Liver (tissue), 9 donors: ENCODE measurements around the gene CSNK1E. TPM values are rescaled to one million over a fixed set of nuclear protein-coding genes. Genes with fewer than 3 reads are reported as not detected.

Source experiments
- DNase-seq: peaks from one replicate; pipeline ENCODE4 v3.0.0-alpha.2; 2017; ENCODE audit warnings: low spot score
- H3K27ac ChIP-seq, 2 donors: one replicate each; pipeline ENCODE4 v1.7.0; 2013; ENCODE audit warnings: inconsistent platforms in 2 of 2, low read length in 2 of 2, control low read depth in 1 of 2, low read depth in 1 of 2, mild to moderate bottlenecking in 1 of 2
- H3K27me3 ChIP-seq, 4 donors: one replicate each; pipeline versions ENCODE4 v1.6.1 to v1.7.0; 2013; ENCODE audit warnings: low read length in 3 of 4, inconsistent platforms in 1 of 4, mild to moderate bottlenecking in 1 of 4, moderate library complexity in 1 of 4; ENCODE audit not compliant: control insufficient read depth in 4 of 4, insufficient read depth in 4 of 4
- H3K36me3 ChIP-seq, 4 donors: one replicate each; pipeline versions ENCODE4 v1.6.1 to v1.7.0; 2013; ENCODE audit warnings: low read length in 3 of 4, mild to moderate bottlenecking in 3 of 4, low read depth in 1 of 4, moderate library complexity in 1 of 4; ENCODE audit not compliant: control insufficient read depth in 4 of 4, insufficient read depth in 3 of 4
- H3K4me1 ChIP-seq, 4 donors: one replicate each; pipeline versions ENCODE4 v1.6.1 to v1.7.0; 2013; ENCODE audit warnings: low read length in 3 of 4, mild to moderate bottlenecking in 3 of 4, moderate library complexity in 1 of 4; ENCODE audit not compliant: control insufficient read depth in 4 of 4, insufficient read depth in 4 of 4
- H3K4me3 ChIP-seq, 3 donors: one replicate each; pipeline versions ENCODE4 v1.6.1 to v1.7.0; 2013; ENCODE audit warnings: low read length in 3 of 3, control low read depth in 1 of 3, low read depth in 1 of 3, mild to moderate bottlenecking in 1 of 3
- H3K9ac ChIP-seq, 2 donors: one replicate each; pipeline ENCODE4 v1.7.0; 2013; ENCODE audit warnings: low read length in 2 of 2, mild to moderate bottlenecking in 2 of 2, moderate library complexity in 2 of 2, control low read depth in 1 of 2, low read depth in 1 of 2
- H3K9me3 ChIP-seq, 4 donors: one replicate each; pipeline versions ENCODE4 v1.6.1 to v1.7.0; 2013; ENCODE audit warnings: low read length in 3 of 4; ENCODE audit not compliant: control insufficient read depth in 4 of 4
- ATF3 ChIP-seq: IDR thresholded peaks from 2 replicates; pipeline ENCODE4 v1.6.1; 2016; ENCODE audit warnings: antibody characterized with exemption
- CTCF ChIP-seq: fragments of 150-350 bp; IDR thresholded peaks from 2 replicates; pipeline ENCODE4 v1.5.1; 2017; ENCODE audit warnings: improper control_type of control experiment, low read depth, low read length; ENCODE audit not compliant: missing input control
- EGR1 ChIP-seq, 2 donors: IDR thresholded peaks; 2 replicates each; pipeline ENCODE4 v1.6.1; 2016 to 2018; ENCODE audit warnings: antibody characterized with exemption in 2 of 2, low read depth in 2 of 2
- FOXA1 ChIP-seq: IDR thresholded peaks from 2 replicates; pipeline ENCODE4 v1.6.1; 2016; ENCODE audit warnings: antibody characterized with exemption
- FOXA2 ChIP-seq: IDR thresholded peaks from 2 replicates; pipeline ENCODE4 v1.6.1; 2016; ENCODE audit warnings: antibody characterized with exemption
- GABPA ChIP-seq, 2 donors: IDR thresholded peaks in 1 of 2; conservative IDR thresholded peaks in 1 of 2; 2 replicates each; pipeline ENCODE4 v1.6.1; 2016; ENCODE audit warnings: antibody characterized with exemption in 2 of 2, mild to moderate bottlenecking in 1 of 2, moderate library complexity in 1 of 2
- HNF4A ChIP-seq, 2 donors: conservative IDR thresholded peaks; 2 replicates each; pipeline ENCODE4 v1.6.1; 2016; ENCODE audit warnings: antibody characterized with exemption in 2 of 2, mild to moderate bottlenecking in 2 of 2
- HNF4G ChIP-seq: IDR thresholded peaks from 2 replicates; pipeline ENCODE4 v1.6.1; 2016; ENCODE audit warnings: antibody characterized with exemption
- JUND ChIP-seq, 2 donors: IDR thresholded peaks; 2 replicates each; pipeline ENCODE4 v1.6.1; 2016; ENCODE audit warnings: antibody characterized with exemption in 2 of 2
- MAX ChIP-seq: IDR thresholded peaks from 2 replicates; pipeline ENCODE4 v1.6.1; 2016; ENCODE audit warnings: antibody characterized with exemption
- NR2F2 ChIP-seq: IDR thresholded peaks from 2 replicates; pipeline ENCODE4 v1.6.1; 2016; ENCODE audit warnings: antibody characterized with exemption
- RAD21 ChIP-seq, 2 donors: IDR thresholded peaks; 2 replicates each; pipeline ENCODE4 v1.6.1; 2016; ENCODE audit warnings: antibody characterized with exemption in 2 of 2, mild to moderate bottlenecking in 2 of 2
- REST ChIP-seq: IDR thresholded peaks from 2 replicates; pipeline ENCODE4 v1.6.1; 2016; ENCODE audit warnings: antibody characterized with exemption, mild to moderate bottlenecking
- RXRA ChIP-seq, 2 donors: IDR thresholded peaks; 2 replicates each; pipeline ENCODE4 v1.6.1; 2017 to 2018; ENCODE audit warnings: antibody characterized with exemption in 2 of 2, mild to moderate bottlenecking in 1 of 2
- SP1 ChIP-seq: IDR thresholded peaks from 2 replicates; pipeline ENCODE4 v1.6.1; 2018; ENCODE audit warnings: antibody characterized with exemption, mild to moderate bottlenecking
- TAF1 ChIP-seq: conservative IDR thresholded peaks from 2 replicates; pipeline ENCODE4 v1.6.1; 2016; ENCODE audit warnings: antibody characterized with exemption, mild to moderate bottlenecking
- YY1 ChIP-seq: IDR thresholded peaks from 2 replicates; pipeline ENCODE4 v1.6.1; 2016; ENCODE audit warnings: antibody characterized with exemption, mild to moderate bottlenecking
- ZBTB33 ChIP-seq: IDR thresholded peaks from 2 replicates; pipeline ENCODE4 v1.6.1; 2016; ENCODE audit warnings: antibody characterized with exemption
- WGBS: extraction: QIAGEN DNeasy Blood & Tissue Kit; methylation state at CpG from one replicate; pipeline ENCODE4 v1.1.7; 2013; 5-methylcytosine and 5-hydroxymethylcytosine counted together
- polyA plus RNA-seq, 2 donors: library from polyadenylated mRNA; stranded (reverse) in 1 of 2; unstranded in 1 of 2; fragments of 200-250 nt in 1 of 2; fragments of >200 nt in 1 of 2; fragmentation: Nextera tagmentation in 1 of 2; extraction: Ambion mirVana in 1 of 2; gene quantifications; one replicate each; pipeline versions ENCODE4 v1.2.1 to v1.2.3, GENCODE V29; 2013 to 2015
- total RNA-seq, 2 donors: library from RNA; depleted of rRNA; stranded (reverse); fragments of >200 nt; gene quantifications; one replicate each; pipeline ENCODE4 v1.2.3, GENCODE V29; 2014
- donor health status: healthy.
- donor health status: healthy.
- donor health status: healthy.
- donor health status: healthy.
- donor health status: healthy.

CSNK1E gene
- total and polyA plus RNA-seq, 4 donors = 8.4 to 27.4 (median 13.7) TPM

- TF ChIP-seq JUND (IDR thresholded peaks at IDR 0.05) (no peak), NR2F2 (no peak)
Measured at GRCh38 chr22:38260761-38261681, 56.2 kb downstream of the CSNK1E start (continued).

GRCh38 chr22:38259370-38259769, 57.9 kb downstream of the CSNK1E start:
- peak overlapping the region; percentile 39 to 49 for H3K27ac ChIP-seq

More at GRCh38 chr22:38259370-38259769, 57.9 kb downstream of the CSNK1E start:
- Histone ChIP-seq H3K9ac (peak overlapping the region in 1 of 2 donors; percentile 50), H3K27me3 (no peaks in the 10 kb centered on the region), H3K36me3 (no peaks in the 10 kb centered on the region), H3K4me3 (no peak overlapping the region), H3K4me1 (peaks cover 0 to 19% (median 4%) of the 10 kb centered on the region in 4 donors), H3K9me3 (no peaks in the 10 kb centered on the region)
- WGBS = 83% methylated on average over 8 of the region's 8 CpGs
- no peak for DNase-seq
- TF ChIP-seq SP1 = no peak
- no peak for TF ChIP-seq RAD21 (IDR thresholded peaks at IDR 0.05)
- no peak for TF ChIP-seq ATF3
- TF ChIP-seq HNF4G = no peak
- no peak for TF ChIP-seq GABPA (IDR thresholded peaks at IDR 0.05 in 1 of 2, conservative IDR thresholded peaks at IDR 0.05 in 1 of 2)
- TF ChIP-seq YY1 = no peak
- no peak for TF ChIP-seq MAX
- TF ChIP-seq REST = no peak
- TF ChIP-seq FOXA2 = no peak
- TF ChIP-seq CTCF = no peak
- no peak for TF ChIP-seq FOXA1
- TF ChIP-seq RXRA (IDR thresholded peaks at IDR 0.05) = no peak
- TF ChIP-seq EGR1 (IDR thresholded peaks at IDR 0.05; ENCODE audit: low read depth in 2 of 2) = no peak
- no peak for TF ChIP-seq JUND (IDR thresholded peaks at IDR 0.05)
- no peak for TF ChIP-seq HNF4A (conservative IDR thresholded peaks at IDR 0.05)
- no peak for TF ChIP-seq TAF1
- TF ChIP-seq NR2F2 = no peak
- TF ChIP-seq ZBTB33 = no peak
